Hepatocyte (in vitro differentiated cells): ENCODE results near the gene SLC8B1. TPM values are rescaled to one million over a fixed set of nuclear protein-coding genes. Genes with fewer than 3 reads are reported as not detected.

Experiments
- DNase-seq: peaks from one replicate; pipeline ENCODE4 v3.0.0-alpha.2; 2016; ENCODE audit warnings: low spot score
- H2AFZ ChIP-seq: fragments of 200-600 bp; sonication (generic); 2 replicates; pipeline ENCODE4 v1.6.0; 2016; ENCODE audit warnings: antibody characterized with exemption, mild to moderate bottlenecking
- H3K27ac ChIP-seq: fragments of 200-600 bp; sonication (generic); 2 replicates; pipeline ENCODE4 v1.5.1; 2016; ENCODE audit warnings: mild to moderate bottlenecking
- H3K27me3 ChIP-seq: fragments of 200-600 bp; sonication (generic); 2 replicates; pipeline ENCODE4 v1.6.1; 2016
- H3K36me3 ChIP-seq: fragments of 200-600 bp; sonication (generic); replicated peaks from 2 replicates; pipeline ENCODE4 v1.5.1; 2016; ENCODE audit warnings: low read depth; ENCODE audit not compliant: insufficient read depth
- H3K4me1 ChIP-seq: fragments of 200-600 bp; sonication (generic); 2 replicates; pipeline ENCODE4 v1.5.1; 2016; ENCODE audit warnings: mild to moderate bottlenecking, moderate library complexity; ENCODE audit not compliant: insufficient read depth
- H3K4me2 ChIP-seq: fragments of 200-600 bp; sonication (generic); 2 replicates; pipeline ENCODE4 v1.6.0; 2016
- H3K4me3 ChIP-seq: fragments of 200-600 bp; sonication (generic); 2 replicates; pipeline ENCODE4 v1.5.1; 2016; ENCODE audit warnings: mild to moderate bottlenecking
- H3K79me2 ChIP-seq: fragments of 200-600 bp; sonication (generic); 2 replicates; pipeline ENCODE4 v1.6.0; 2017; ENCODE audit warnings: mild to moderate bottlenecking
- H3K9me2 ChIP-seq: fragments of 200-600 bp; sonication (generic); replicated peaks from 2 replicates; pipeline ENCODE4 v1.6.0; 2017; ENCODE audit warnings: mild to moderate bottlenecking; ENCODE audit not compliant: insufficient read depth
- H3K9me3 ChIP-seq: fragments of 200-600 bp; sonication (generic); 2 replicates; pipeline ENCODE4 v1.5.1; 2016; ENCODE audit warnings: low read depth, mild to moderate bottlenecking
- H4K20me1 ChIP-seq: fragments of 200-600 bp; sonication (generic); 2 replicates; pipeline ENCODE4 v1.6.0; 2016; ENCODE audit warnings: mild to moderate bottlenecking; ENCODE audit not compliant: insufficient read depth, poor library complexity, severe bottlenecking
- CTCF ChIP-seq: fragments of 200-600 bp; sonication (generic); IDR thresholded peaks from 2 replicates; pipeline ENCODE4 v1.5.1; 2016; ENCODE audit warnings: antibody characterized with exemption, mild to moderate bottlenecking; ENCODE audit not compliant: poor library complexity
- EZH2 ChIP-seq: fragments of 200-600 bp; sonication (generic); IDR thresholded peaks from 2 replicates; pipeline ENCODE4 v1.6.1; 2016; ENCODE audit warnings: antibody characterized with exemption, mild to moderate bottlenecking, borderline replicate concordance
- EZH2phosphoT487 ChIP-seq: fragments of 200-600 bp; sonication (generic); IDR thresholded peaks from one replicate; pipeline ENCODE4 v1.6.1; 2018; ENCODE audit warnings: antibody characterized with exemption, mild to moderate bottlenecking, low read depth, moderate library complexity; ENCODE audit not compliant: unreplicated experiment, severe bottlenecking
- WGBS: methylation state at CpG from one replicate; pipeline ENCODE4 v1.1.6; 2016; ENCODE audit warnings: low lambda C conversion rate; ENCODE audit errors: missing lambda C conversion rate; 5-methylcytosine and 5-hydroxymethylcytosine counted together
- polyA plus RNA-seq: library from polyadenylated mRNA; unstranded; fragments of >200 nt; fragmentation: Nextera tagmentation; extraction: Ambion mirVana; gene quantifications from 2 replicates; pipeline ENCODE4 v1.2.1, GENCODE V29; 2016
- total RNA-seq: library from RNA; depleted of rRNA; stranded (reverse); fragments of >200 nt; gene quantifications from 2 replicates; pipeline ENCODE4 v1.2.3, GENCODE V29; 2014

The SLC8B1 gene
- total and polyA plus RNA-seq, 2 experiments from 2014 or later = 15.4 to 17.9 TPM

GRCh38 chr12:113332688-113333417 lies 2.1 kb downstream of the SLC8B1 start:
- Histone ChIP-seq H3K4me1 (peaks cover 12% of the 10 kb centered on the region), H3K27me3 (no peaks in the 10 kb centered on the region), H3K9me2 (no peaks in the 10 kb centered on the region), H3K36me3 (no peaks in the 10 kb centered on the region), H3K4me2 (peak overlapping the region; percentile 77), H2AFZ (no peak overlapping the region), H4K20me1 (no peaks in the 10 kb centered on the region), H3K27ac (no peak overlapping the region), H3K79me2 (no peaks in the 10 kb centered on the region), H3K9me3 (no peaks in the 10 kb centered on the region), H3K4me3 (no peak overlapping the region)
- TF ChIP-seq CTCF = no peak
- no peak for TF ChIP-seq EZH2
- no peak for TF ChIP-seq EZH2phosphoT487
- DNase-seq = no peak
- WGBS = 91% methylated on average over 17 of the region's 17 CpGs

- no peak overlapping the region for H3K27ac ChIP-seq
- no peaks in the 10 kb centered on the region for H3K79me2 ChIP-seq
- peaks cover 12% of the 10 kb centered on the region for H3K4me1 ChIP-seq
- no peaks in the 10 kb centered on the region for H4K20me1 ChIP-seq
- no peak for TF ChIP-seq EZH2
- no peak for TF ChIP-seq CTCF
- TF ChIP-seq EZH2phosphoT487 = no peak
- no peaks in the 10 kb centered on the region for H3K36me3 ChIP-seq
- no peaks in the 10 kb centered on the region for H3K9me3 ChIP-seq
- no peaks in the 10 kb centered on the region for H3K27me3 ChIP-seq
- no peak overlapping the region for H3K4me2 ChIP-seq
- no peak overlapping the region for H2AFZ ChIP-seq
- H3K4me3 ChIP-seq = no peak overlapping the region
- no peaks in the 10 kb centered on the region for H3K9me2 ChIP-seq
- WGBS = 96% methylated on average over 2 of the region's 2 CpGs
- no peak for DNase-seq
Measured at GRCh38 chr12:113330505-113330904, 4.4 kb downstream of the SLC8B1 start.

GRCh38 chr12:113329791-113330417 lies 5.0 kb downstream of the SLC8B1 start:
- 100% methylated on average over 1 of the region's 1 CpG for WGBS
- H3K4me2 ChIP-seq = no peak overlapping the region
- no peaks in the 10 kb centered on the region for H3K27me3 ChIP-seq
- no peaks in the 10 kb centered on the region for H4K20me1 ChIP-seq
- H3K4me1 ChIP-seq = peaks cover 12% of the 10 kb centered on the region
- H3K9me2 ChIP-seq = no peaks in the 10 kb centered on the region
- no peak for DNase-seq
- no peak overlapping the region for H3K4me3 ChIP-seq
- TF ChIP-seq CTCF (no peak), EZH2phosphoT487 (no peak)
- H3K36me3 ChIP-seq = no peaks in the 10 kb centered on the region
- H3K27ac ChIP-seq = no peak overlapping the region
- no peaks in the 10 kb centered on the region for H3K79me2 ChIP-seq
- H2AFZ ChIP-seq = no peak overlapping the region
- no peaks in the 10 kb centered on the region for H3K9me3 ChIP-seq
